B cell (primary cell): Measurements from ENCODE around the gene CREB3L1. TPM values are rescaled to one million over a fixed set of nuclear protein-coding genes. Genes with fewer than 3 reads are reported as not detected.

Experiments used
- ATAC-seq: fragments of 200-7000 bp; cut with Tn5 transposase; one replicate; pipeline ENCODE4 v1.10.0; 2021; ENCODE audit warnings: low read depth, mild to moderate bottlenecking, moderate number of reproducible peaks, moderate library complexity
- CTCF ChIA-PET: fragments of 350-600 bp; sonication (Branson Sonifier 250); formaldehyde crosslinking; loops from one replicate; lab custom pipeline; 2021; ENCODE audit warnings: antibody characterized with exemption, inconsistent platforms; lab: Charles Lee
- POLR2A ChIA-PET: fragments of 350-600 bp; sonication (Branson Sonifier 250); formaldehyde crosslinking; loops from one replicate; lab custom pipeline; 2021; ENCODE audit warnings: antibody characterized with exemption; lab: Charles Lee
- DNase-seq: peaks from one replicate; pipeline ENCODE4 v3.0.0; 2013
- H2AFZ ChIP-seq: 2 replicates; pipeline ENCODE4 v1.6.1; 2012; ENCODE audit warnings: mild to moderate bottlenecking, low read depth, low read length; ENCODE audit not compliant: insufficient read depth, poor library complexity, severe bottlenecking
- H3K27ac ChIP-seq, 2 donors: 1 replicate in 1 of 2; 2 replicates in 1 of 2; pipeline ENCODE4 v1.5.1; 2012 to 2013; ENCODE audit warnings: low read length in 2 of 2, mild to moderate bottlenecking in 2 of 2, moderate library complexity in 1 of 2
- H3K27me3 ChIP-seq, 4 experiments: fragments of 200-600 bp in 1 of 4; sonication (generic) in 1 of 4; replicated peaks in 1 of 4; 1 replicate in 2 of 4; 2 replicates in 2 of 4; pipeline versions ENCODE4 v1.6.1 to v1.7.0; 2013 to 2016; ENCODE audit warnings: low read length in 3 of 4, mild to moderate bottlenecking in 2 of 4, mixed read lengths in 1 of 4, moderate library complexity in 1 of 4; ENCODE audit not compliant: insufficient read depth in 4 of 4, control insufficient read depth in 3 of 4; ENCODE audit errors: control extremely low read depth in 1 of 4
- H3K36me3 ChIP-seq, 2 experiments: replicated peaks in 1 of 2; 1 replicate in 1 of 2; 2 replicates in 1 of 2; pipeline versions ENCODE4 v1.6.1 to v1.7.1; 2013; ENCODE audit warnings: low read length in 1 of 2; ENCODE audit not compliant: insufficient read depth in 2 of 2, control insufficient read depth in 1 of 2; ENCODE audit errors: control extremely low read depth in 1 of 2, extremely low read depth in 1 of 2
- H3K4me1 ChIP-seq, 2 donors: fragments of 200-600 bp in 1 of 2; sonication (generic) in 1 of 2; 1 replicate in 1 of 2; 2 replicates in 1 of 2; pipeline versions ENCODE4 v1.5.1 to v1.6.1; 2013 to 2017; ENCODE audit warnings: low read length in 2 of 2; ENCODE audit not compliant: control insufficient read depth in 2 of 2, insufficient read depth in 2 of 2
- H3K4me2 ChIP-seq: replicated peaks from 2 replicates; pipeline ENCODE3; 2012; ENCODE audit warnings: mild to moderate bottlenecking, low read depth, low read length; ENCODE audit not compliant: poor library complexity, severe bottlenecking
- H3K4me3 ChIP-seq, 5 experiments: fragments of 200-600 bp in 1 of 5; sonication (generic) in 1 of 5; 1 replicate in 3 of 5; 2 replicates in 2 of 5; pipeline versions ENCODE4 v1.5.1 to v1.7.0; 2011 to 2016; ENCODE audit warnings: low read length in 4 of 5, mild to moderate bottlenecking in 4 of 5, low read depth in 2 of 5, control low read depth in 1 of 5, moderate library complexity in 1 of 5; ENCODE audit not compliant: insufficient read depth in 1 of 5; ENCODE audit errors: control extremely low read depth in 1 of 5, extremely low read depth in 1 of 5
- H3K79me2 ChIP-seq: fragments of 200-600 bp; sonication (generic); one replicate; pipeline ENCODE4 v1.6.0; 2016; ENCODE audit warnings: low read length; ENCODE audit not compliant: control insufficient read depth, insufficient read depth
- H3K9ac ChIP-seq: fragments of 200-600 bp; sonication (generic); 2 replicates; pipeline ENCODE4 v1.6.1; 2017; ENCODE audit warnings: mild to moderate bottlenecking, low read length, moderate library complexity
- H3K9me3 ChIP-seq, 3 donors: one replicate each; pipeline versions ENCODE4 v1.6.1 to v1.7.1; 2013; ENCODE audit warnings: low read length in 2 of 3; ENCODE audit not compliant: control insufficient read depth in 2 of 3, insufficient read depth in 1 of 3; ENCODE audit errors: control extremely low read depth in 1 of 3
- H4K20me1 ChIP-seq: 2 replicates; pipeline ENCODE4 v1.6.0; 2012; ENCODE audit warnings: mild to moderate bottlenecking, low read length; ENCODE audit not compliant: insufficient read depth, control insufficient read depth, poor library complexity, severe bottlenecking
- H3K27ac Mint-ChIP-seq: one replicate; pipeline ENCODE4 v1.8.0; 2021; ENCODE audit warnings: mixed read lengths
- H3K27me3 Mint-ChIP-seq: one replicate; pipeline ENCODE4 v1.8.0; 2021; ENCODE audit warnings: mixed read lengths
- H3K4me1 Mint-ChIP-seq: one replicate; pipeline ENCODE4 v1.8.0; 2021; ENCODE audit warnings: mixed read lengths
- H3K4me3 Mint-ChIP-seq: one replicate; pipeline ENCODE4 v1.8.0; 2021; ENCODE audit warnings: mixed read lengths
- H3K9me3 Mint-ChIP-seq: one replicate; pipeline ENCODE4 v1.8.0; 2022; ENCODE audit warnings: mixed read lengths; ENCODE audit not compliant: insufficient read depth
- EZH2 ChIP-seq: IDR thresholded peaks from 2 replicates; pipeline ENCODE4 v1.6.1; 2012; ENCODE audit warnings: borderline replicate concordance, low read depth, mild to moderate bottlenecking, moderate library complexity, low read length; ENCODE audit not compliant: insufficient read depth, poor library complexity, severe bottlenecking
- WGBS: methylation state at CpG from one replicate; pipeline ENCODE4 v1.1.5; 2013; ENCODE audit warnings: missing lambda C conversion rate; ENCODE audit not compliant: insufficient coverage; 5-methylcytosine and 5-hydroxymethylcytosine counted together
- intact Hi-C: fragments of 100-400 bp; cut with micrococcal nuclease; formaldehyde crosslinking; loops from one replicate; pipeline ENCODE4 v1.10.0; 2022
- polyA plus RNA-seq: library from polyadenylated mRNA; depleted of rRNA; stranded (reverse); fragments of >200 nt; gene quantifications from 2 replicates; pipeline ENCODE4 v1.2.3, GENCODE V29; 2012
- total RNA-seq, 2 donors: library from RNA; stranded (reverse); fragments of 120-200 nt in 1 of 2; gene quantifications; 1 replicate in 1 of 2; 2 replicates in 1 of 2; pipeline versions ENCODE4 v1.2.3 to v1.2.4, GENCODE V29; 2013 to 2022
- TF ChIP-seq, protein P1 (sequence below): fragments of 200-600 bp; IDR thresholded peaks from one replicate; pipeline ENCODE4 v1.8.0; 2022; ENCODE audit warnings: antibody characterized with exemption, mild to moderate bottlenecking

CREB3L1 gene
- total and polyA plus RNA-seq, 2 donors (not counting 1 experiment from before 2014, with no cell fraction given), result not detected

DNA sequence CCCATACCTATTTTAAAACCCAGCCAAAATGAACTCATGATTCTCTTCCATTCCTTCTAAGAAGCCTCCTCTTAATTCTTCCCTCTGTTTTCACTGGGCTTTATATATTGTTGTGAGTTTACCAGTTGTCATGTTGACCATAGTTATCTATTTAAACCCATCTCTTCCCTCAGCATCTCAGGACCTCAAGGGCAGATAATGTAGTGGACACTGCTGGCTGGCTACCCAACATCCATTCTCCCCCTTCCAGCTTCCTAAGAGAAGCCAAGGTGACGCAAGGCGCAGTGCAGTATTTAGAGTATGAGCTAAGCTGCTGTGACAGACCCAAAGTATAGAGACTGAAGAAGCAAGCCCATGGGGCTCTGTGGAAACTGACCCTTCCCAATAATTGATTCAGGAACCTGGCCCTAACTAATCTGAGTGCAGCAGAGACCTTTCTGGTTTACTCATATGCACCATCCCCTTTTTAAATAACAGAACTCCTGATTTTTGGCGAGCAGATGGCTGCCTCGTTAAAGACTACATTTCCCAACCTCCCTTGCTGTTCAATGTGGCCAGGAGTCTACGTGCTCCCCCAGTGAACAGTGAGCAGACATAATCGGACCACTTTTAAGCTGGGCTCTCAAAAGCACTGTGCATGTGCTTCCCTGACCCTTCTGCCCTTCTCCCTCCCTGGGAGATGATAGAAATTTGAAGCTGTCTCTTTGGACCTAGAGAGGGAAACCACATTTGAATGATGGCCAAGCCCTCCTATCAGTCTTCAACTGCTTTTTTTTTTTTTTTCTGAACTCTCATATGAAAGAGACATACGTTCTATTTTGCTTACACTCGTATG, 28.1 kb upstream of the CREB3L1 start:
- no peaks in the 10 kb centered on the region for H3K4me1 Mint-ChIP-seq
- Histone ChIP-seq H3K79me2 (no peaks in the 10 kb centered on the region), H3K27me3 (peaks cover 0 to 8% (median 3%) of the 10 kb centered on the region in 4 experiments), H2AFZ (no peak overlapping the region), H3K9ac (no peak overlapping the region), H3K4me1 (no peaks in the 10 kb centered on the region), H3K9me3 (no peaks in the 10 kb centered on the region), H4K20me1 (no peaks in the 10 kb centered on the region), H3K36me3 (no peaks in the 10 kb centered on the region), H3K4me2 (no peak overlapping the region), H3K4me3 (no peak overlapping the region), H3K27ac (no peak overlapping the region)
- intact Hi-C loops, result no loop called here
- DNase-seq (no peak), ATAC-seq (no peak)
- TF ChIP-seq, protein P1, sequence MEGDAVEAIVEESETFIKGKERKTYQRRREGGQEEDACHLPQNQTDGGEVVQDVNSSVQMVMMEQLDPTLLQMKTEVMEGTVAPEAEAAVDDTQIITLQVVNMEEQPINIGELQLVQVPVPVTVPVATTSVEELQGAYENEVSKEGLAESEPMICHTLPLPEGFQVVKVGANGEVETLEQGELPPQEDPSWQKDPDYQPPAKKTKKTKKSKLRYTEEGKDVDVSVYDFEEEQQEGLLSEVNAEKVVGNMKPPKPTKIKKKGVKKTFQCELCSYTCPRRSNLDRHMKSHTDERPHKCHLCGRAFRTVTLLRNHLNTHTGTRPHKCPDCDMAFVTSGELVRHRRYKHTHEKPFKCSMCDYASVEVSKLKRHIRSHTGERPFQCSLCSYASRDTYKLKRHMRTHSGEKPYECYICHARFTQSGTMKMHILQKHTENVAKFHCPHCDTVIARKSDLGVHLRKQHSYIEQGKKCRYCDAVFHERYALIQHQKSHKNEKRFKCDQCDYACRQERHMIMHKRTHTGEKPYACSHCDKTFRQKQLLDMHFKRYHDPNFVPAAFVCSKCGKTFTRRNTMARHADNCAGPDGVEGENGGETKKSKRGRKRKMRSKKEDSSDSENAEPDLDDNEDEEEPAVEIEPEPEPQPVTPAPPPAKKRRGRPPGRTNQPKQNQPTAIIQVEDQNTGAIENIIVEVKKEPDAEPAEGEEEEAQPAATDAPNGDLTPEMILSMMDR, result no peak
- TF ChIP-seq EZH2, result no peak
- H3K27me3 Mint-ChIP-seq, result peaks cover 15% of the 10 kb centered on the region
- H3K27ac Mint-ChIP-seq, result no peak overlapping the region
- no peaks in the 10 kb centered on the region for H3K9me3 Mint-ChIP-seq
- CTCF ChIA-PET, result interaction anchor here (0.6 to 1.8 kb wide), 4 partner anchors 10 to 81 kb away, joined by 3 to 7 read pairs (median 4); no protein-coding TSS in a partner anchor
- POLR2A ChIA-PET, result no interaction called here
- WGBS, result 53% methylated on average over 4 of the region's 8 CpGs
- H3K4me3 Mint-ChIP-seq, result no peak overlapping the region
